Hepatocyte (in vitro differentiated cells): ENCODE measurements around the gene NAA11. TPM values are rescaled to one million over a fixed set of nuclear protein-coding genes. Genes with fewer than 3 reads are reported as not detected.
"Not testable (repeated sequence)": the region's sequence is repeated elsewhere in the genome, so short reads cannot be mapped to it uniquely, and the experiment has no call there.

Experiments used
- DNase-seq: peaks from one replicate; pipeline ENCODE4 v3.0.0-alpha.2; 2016; ENCODE audit warnings: low spot score
- H2AFZ ChIP-seq: fragments of 200-600 bp; sonication (generic); 2 replicates; pipeline ENCODE4 v1.6.0; 2016; ENCODE audit warnings: antibody characterized with exemption, mild to moderate bottlenecking
- H3K27ac ChIP-seq: fragments of 200-600 bp; sonication (generic); 2 replicates; pipeline ENCODE4 v1.5.1; 2016; ENCODE audit warnings: mild to moderate bottlenecking
- H3K27me3 ChIP-seq: fragments of 200-600 bp; sonication (generic); 2 replicates; pipeline ENCODE4 v1.6.1; 2016
- H3K36me3 ChIP-seq: fragments of 200-600 bp; sonication (generic); replicated peaks from 2 replicates; pipeline ENCODE4 v1.5.1; 2016; ENCODE audit warnings: low read depth; ENCODE audit not compliant: insufficient read depth
- H3K4me1 ChIP-seq: fragments of 200-600 bp; sonication (generic); 2 replicates; pipeline ENCODE4 v1.5.1; 2016; ENCODE audit warnings: mild to moderate bottlenecking, moderate library complexity; ENCODE audit not compliant: insufficient read depth
- H3K4me2 ChIP-seq: fragments of 200-600 bp; sonication (generic); 2 replicates; pipeline ENCODE4 v1.6.0; 2016
- H3K4me3 ChIP-seq: fragments of 200-600 bp; sonication (generic); 2 replicates; pipeline ENCODE4 v1.5.1; 2016; ENCODE audit warnings: mild to moderate bottlenecking
- H3K79me2 ChIP-seq: fragments of 200-600 bp; sonication (generic); 2 replicates; pipeline ENCODE4 v1.6.0; 2017; ENCODE audit warnings: mild to moderate bottlenecking
- H3K9me2 ChIP-seq: fragments of 200-600 bp; sonication (generic); replicated peaks from 2 replicates; pipeline ENCODE4 v1.6.0; 2017; ENCODE audit warnings: mild to moderate bottlenecking; ENCODE audit not compliant: insufficient read depth
- H3K9me3 ChIP-seq: fragments of 200-600 bp; sonication (generic); 2 replicates; pipeline ENCODE4 v1.5.1; 2016; ENCODE audit warnings: low read depth, mild to moderate bottlenecking
- H4K20me1 ChIP-seq: fragments of 200-600 bp; sonication (generic); 2 replicates; pipeline ENCODE4 v1.6.0; 2016; ENCODE audit warnings: mild to moderate bottlenecking; ENCODE audit not compliant: insufficient read depth, poor library complexity, severe bottlenecking
- EZH2 ChIP-seq: fragments of 200-600 bp; sonication (generic); IDR thresholded peaks from 2 replicates; pipeline ENCODE4 v1.6.1; 2016; ENCODE audit warnings: antibody characterized with exemption, mild to moderate bottlenecking, borderline replicate concordance
- EZH2phosphoT487 ChIP-seq: fragments of 200-600 bp; sonication (generic); IDR thresholded peaks from one replicate; pipeline ENCODE4 v1.6.1; 2018; ENCODE audit warnings: antibody characterized with exemption, mild to moderate bottlenecking, low read depth, moderate library complexity; ENCODE audit not compliant: unreplicated experiment, severe bottlenecking
- WGBS: methylation state at CpG from one replicate; pipeline ENCODE4 v1.1.6; 2016; ENCODE audit warnings: low lambda C conversion rate; ENCODE audit errors: missing lambda C conversion rate; 5-methylcytosine and 5-hydroxymethylcytosine counted together
- polyA plus RNA-seq: library from polyadenylated mRNA; unstranded; fragments of >200 nt; fragmentation: Nextera tagmentation; extraction: Ambion mirVana; gene quantifications from 2 replicates; pipeline ENCODE4 v1.2.1, GENCODE V29; 2016
- total RNA-seq: library from RNA; depleted of rRNA; stranded (reverse); fragments of >200 nt; gene quantifications from 2 replicates; pipeline ENCODE4 v1.2.3, GENCODE V29; 2014
- TF ChIP-seq, protein P1 (sequence below): fragments of 200-600 bp; sonication (generic); IDR thresholded peaks from 2 replicates; pipeline ENCODE4 v1.5.1; 2016; ENCODE audit warnings: antibody characterized with exemption, mild to moderate bottlenecking; ENCODE audit not compliant: poor library complexity

NAA11 gene
- total and polyA plus RNA-seq, 2 experiments from 2014 or later, result not detected

- no peak for DNase-seq
- H3K4me1 ChIP-seq, result no peaks in the 10 kb centered on the region
Measured at GRCh38 chr4:79281566-79282359, 44.1 kb downstream of the NAA11 start.

DNA sequence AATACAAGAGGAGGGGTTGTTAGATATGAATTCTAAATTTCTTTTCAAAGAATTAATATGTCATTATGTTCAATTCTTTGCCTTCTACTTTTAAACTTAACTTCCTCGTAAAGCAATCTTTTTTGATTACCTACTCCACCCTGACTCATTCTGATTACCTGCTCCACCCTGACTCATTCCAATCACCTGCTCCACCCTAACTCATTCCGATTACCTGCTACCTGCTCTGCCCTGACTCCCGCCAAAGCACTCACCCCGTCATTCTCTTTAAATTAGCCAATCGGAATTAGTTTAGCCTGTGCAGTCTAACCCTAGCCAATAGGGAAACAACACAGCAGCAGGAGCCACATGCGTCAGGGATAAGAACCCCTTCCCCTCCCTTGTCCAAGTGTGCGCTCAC lies 48.4 kb downstream of the NAA11 start:
- not testable (repeated sequence) for H3K27ac ChIP-seq, H3K9me3 ChIP-seq, H4K20me1 ChIP-seq, H3K27me3 ChIP-seq, H3K4me1 ChIP-seq, H2AFZ ChIP-seq, H3K4me3 ChIP-seq, H3K9me2 ChIP-seq, DNase-seq, H3K79me2 ChIP-seq, H3K36me3 ChIP-seq, H3K4me2 ChIP-seq
- 95% methylated on average over 7 of the region's 7 CpGs for WGBS

More at GRCh38 chr4:79281566-79282359, 44.1 kb downstream of the NAA11 start:
- no peaks in the 10 kb centered on the region for H3K9me2 ChIP-seq
- H3K27ac ChIP-seq, result no peak overlapping the region
- H3K79me2 ChIP-seq, result no peaks in the 10 kb centered on the region
- H3K4me2 ChIP-seq, result no peak overlapping the region
- 50% methylated on average over 1 of the region's 1 CpG for WGBS
- TF ChIP-seq, protein P1, sequence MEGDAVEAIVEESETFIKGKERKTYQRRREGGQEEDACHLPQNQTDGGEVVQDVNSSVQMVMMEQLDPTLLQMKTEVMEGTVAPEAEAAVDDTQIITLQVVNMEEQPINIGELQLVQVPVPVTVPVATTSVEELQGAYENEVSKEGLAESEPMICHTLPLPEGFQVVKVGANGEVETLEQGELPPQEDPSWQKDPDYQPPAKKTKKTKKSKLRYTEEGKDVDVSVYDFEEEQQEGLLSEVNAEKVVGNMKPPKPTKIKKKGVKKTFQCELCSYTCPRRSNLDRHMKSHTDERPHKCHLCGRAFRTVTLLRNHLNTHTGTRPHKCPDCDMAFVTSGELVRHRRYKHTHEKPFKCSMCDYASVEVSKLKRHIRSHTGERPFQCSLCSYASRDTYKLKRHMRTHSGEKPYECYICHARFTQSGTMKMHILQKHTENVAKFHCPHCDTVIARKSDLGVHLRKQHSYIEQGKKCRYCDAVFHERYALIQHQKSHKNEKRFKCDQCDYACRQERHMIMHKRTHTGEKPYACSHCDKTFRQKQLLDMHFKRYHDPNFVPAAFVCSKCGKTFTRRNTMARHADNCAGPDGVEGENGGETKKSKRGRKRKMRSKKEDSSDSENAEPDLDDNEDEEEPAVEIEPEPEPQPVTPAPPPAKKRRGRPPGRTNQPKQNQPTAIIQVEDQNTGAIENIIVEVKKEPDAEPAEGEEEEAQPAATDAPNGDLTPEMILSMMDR, result no peak
- TF ChIP-seq EZH2phosphoT487, result no peak
- TF ChIP-seq EZH2, result no peak
- H3K9me3 ChIP-seq, result no peaks in the 10 kb centered on the region
- no peak overlapping the region for H2AFZ ChIP-seq
- no peaks in the 10 kb centered on the region for H3K27me3 ChIP-seq
- H3K4me3 ChIP-seq, result no peak overlapping the region
- H4K20me1 ChIP-seq, result no peaks in the 10 kb centered on the region
- no peaks in the 10 kb centered on the region for H3K36me3 ChIP-seq

DNA sequence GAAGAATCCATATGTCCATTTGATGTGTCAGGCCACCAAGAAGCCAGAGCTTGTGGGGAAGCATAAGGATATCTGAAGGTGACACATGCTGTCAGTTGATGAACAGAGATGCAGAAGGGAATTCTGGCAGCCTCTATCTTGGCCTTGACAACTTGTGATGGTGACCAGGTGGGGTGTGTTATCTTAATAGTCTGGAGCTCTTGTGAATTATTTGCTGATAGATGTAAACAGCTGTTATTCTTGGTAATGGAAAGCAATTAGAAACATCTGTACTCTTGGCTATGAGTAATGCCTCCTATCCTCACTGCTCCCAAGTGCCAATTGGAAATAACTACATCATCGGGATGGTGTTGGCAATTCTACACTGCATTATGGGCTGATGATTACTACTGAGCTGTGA lies 51.9 kb downstream of the NAA11 start:
- H2AFZ ChIP-seq, result no peak overlapping the region
- no peaks in the 10 kb centered on the region for H3K79me2 ChIP-seq
- 56% methylated on average over 1 of the region's 1 CpG for WGBS
- no peaks in the 10 kb centered on the region for H3K9me3 ChIP-seq
- H3K27me3 ChIP-seq, result no peaks in the 10 kb centered on the region
- H3K9me2 ChIP-seq, result no peaks in the 10 kb centered on the region
- no peaks in the 10 kb centered on the region for H3K4me1 ChIP-seq
- H3K4me3 ChIP-seq, result no peak overlapping the region
- no peak overlapping the region for H3K4me2 ChIP-seq
- no peak for DNase-seq
- H4K20me1 ChIP-seq, result no peaks in the 10 kb centered on the region
- no peak overlapping the region for H3K27ac ChIP-seq
- TF ChIP-seq EZH2phosphoT487 (no peak), EZH2 (no peak)
- TF ChIP-seq, protein P1, result no peak
- H3K36me3 ChIP-seq, result no peaks in the 10 kb centered on the region

DNA sequence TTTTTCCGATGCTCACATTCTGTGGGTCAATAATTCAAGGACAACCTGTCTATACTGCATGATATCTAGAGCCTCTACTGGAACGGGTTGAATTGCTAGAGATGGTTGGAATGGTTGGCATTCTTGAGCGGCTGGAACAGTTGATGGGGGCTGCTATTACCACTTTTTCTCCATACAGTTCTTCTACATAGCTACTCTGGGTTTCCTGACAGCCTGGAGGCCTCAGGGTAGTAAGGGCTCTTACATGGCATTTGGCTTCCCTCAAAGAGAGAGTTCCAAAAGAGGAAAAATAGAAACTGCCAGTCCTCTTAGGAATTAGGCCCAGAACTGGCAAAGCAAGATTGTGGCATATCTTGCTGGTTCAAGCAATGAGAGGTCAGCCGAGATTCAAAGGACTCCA lies 53.1 kb downstream of the NAA11 start:
- H3K4me3 ChIP-seq, result no peak overlapping the region
- H3K9me3 ChIP-seq, result no peaks in the 10 kb centered on the region
- no peaks in the 10 kb centered on the region for H3K27me3 ChIP-seq
- H3K27ac ChIP-seq, result no peak overlapping the region
- H3K9me2 ChIP-seq, result no peaks in the 10 kb centered on the region
- H3K4me2 ChIP-seq, result no peak overlapping the region
- WGBS, result 76% methylated on average over 4 of the region's 4 CpGs
- no peak for DNase-seq
- H3K4me1 ChIP-seq, result no peaks in the 10 kb centered on the region
- no peaks in the 10 kb centered on the region for H3K36me3 ChIP-seq
- TF ChIP-seq, protein P1, result no peak
- TF ChIP-seq EZH2, result no peak
- TF ChIP-seq EZH2phosphoT487, result no peak
- H2AFZ ChIP-seq, result no peak overlapping the region
- H4K20me1 ChIP-seq, result no peaks in the 10 kb centered on the region
- H3K79me2 ChIP-seq, result no peaks in the 10 kb centered on the region
